KMS-11 (cell line): Measurements from ENCODE around the gene CHIT1.

Experiments used
- H2AFZ ChIP-seq: fragments of 200-600 bp; sonication (generic); 2 replicates; pipeline ENCODE4 v1.6.1; 2016; ENCODE audit warnings: antibody characterized with exemption, mixed run types, low read depth
- H3K27ac ChIP-seq: fragments of 200-600 bp; sonication (generic); 2 replicates; pipeline ENCODE4 v1.6.1; 2016; ENCODE audit warnings: mild to moderate bottlenecking, mixed run types
- H3K27me3 ChIP-seq: fragments of 200-600 bp; sonication (generic); 2 replicates; pipeline ENCODE4 v1.6.1; 2017; ENCODE audit warnings: mild to moderate bottlenecking, low read depth, mixed run types, moderate library complexity; ENCODE audit not compliant: insufficient read depth
- H3K36me3 ChIP-seq: fragments of 200-600 bp; sonication (generic); 2 replicates; pipeline ENCODE4 v1.6.1; 2017; ENCODE audit warnings: mild to moderate bottlenecking, mixed run types; ENCODE audit not compliant: insufficient read depth
- H3K4me1 ChIP-seq: fragments of 200-600 bp; sonication (generic); 2 replicates; pipeline ENCODE4 v1.6.1; 2016; ENCODE audit warnings: mild to moderate bottlenecking, low read depth, mixed run types; ENCODE audit not compliant: poor library complexity, severe bottlenecking
- H3K4me2 ChIP-seq: fragments of 200-600 bp; sonication (generic); 2 replicates; pipeline ENCODE4 v1.7.0; 2016; ENCODE audit warnings: mild to moderate bottlenecking, mixed run types
- H3K4me3 ChIP-seq: fragments of 200-600 bp; sonication (generic); IDR thresholded peaks from 2 replicates; pipeline ENCODE4 v1.6.1; 2017; ENCODE audit warnings: low read depth, low read length, mixed read lengths; ENCODE audit not compliant: insufficient read depth
- H3K79me2 ChIP-seq: fragments of 200-600 bp; sonication (generic); 2 replicates; pipeline ENCODE4 v1.6.1; 2016; ENCODE audit warnings: low read depth, mixed run types; ENCODE audit not compliant: insufficient read depth
- H3K9ac ChIP-seq: fragments of 200-600 bp; sonication (generic); 2 replicates; pipeline ENCODE4 v1.6.1; 2016; ENCODE audit warnings: mild to moderate bottlenecking, mixed run types
- H4K20me1 ChIP-seq: fragments of 200-600 bp; sonication (generic); 2 replicates; pipeline ENCODE4 v1.6.1; 2016; ENCODE audit warnings: mild to moderate bottlenecking, mixed run types; ENCODE audit not compliant: insufficient read depth
- TF ChIP-seq, protein P1 (sequence below): fragments of 200-600 bp; sonication (generic); conservative IDR thresholded peaks from 2 replicates; pipeline ENCODE4 v1.6.1; 2017; ENCODE audit warnings: low read depth, mild to moderate bottlenecking, antibody characterized with exemption, low read length, moderate library complexity, mixed read lengths

The CHIT1 gene

DNA sequence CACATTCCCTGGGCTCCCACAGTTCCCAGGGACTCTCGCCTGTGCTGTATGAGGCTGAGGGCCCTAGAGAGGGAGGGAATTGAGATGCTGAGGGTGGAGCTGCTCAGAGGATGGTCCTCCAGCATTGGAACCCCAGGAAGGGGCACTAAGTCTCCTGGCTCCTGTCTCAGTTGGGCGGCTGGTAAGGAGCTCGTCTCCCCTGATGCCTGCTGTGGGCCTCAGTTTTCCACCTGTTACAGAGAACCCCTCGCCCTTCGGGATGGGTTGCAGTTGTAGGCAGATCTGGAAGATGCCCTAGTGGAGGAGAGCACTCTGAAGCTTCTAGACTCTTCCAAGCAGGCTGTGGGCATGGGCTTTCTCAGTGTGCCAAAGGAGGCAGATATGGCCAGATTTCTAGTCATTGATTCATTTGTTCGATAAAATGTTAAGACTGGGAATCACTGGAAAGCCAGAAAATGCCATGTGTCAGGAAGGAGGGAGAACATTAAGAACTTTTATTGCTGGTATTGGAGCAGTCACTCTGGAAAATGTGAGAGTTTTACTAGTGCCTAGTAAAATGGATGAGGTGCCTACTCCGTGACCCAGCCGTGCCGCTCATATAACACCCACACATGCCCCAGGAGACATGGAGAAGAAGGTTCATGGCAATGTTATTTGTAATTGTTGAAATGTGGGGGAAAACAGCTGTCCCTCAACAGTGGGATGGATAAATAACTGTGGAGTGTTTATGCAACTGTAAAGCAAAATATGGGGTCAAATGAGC, 53.0 kb downstream of the CHIT1 start:
- H2AFZ ChIP-seq, result no peak overlapping the region
- no peak overlapping the region for H3K27ac ChIP-seq
- H3K27me3 ChIP-seq, result peaks cover 6% of the 10 kb centered on the region; the same call in 1 of the 2 replicates
- H3K4me3 ChIP-seq, result no peak overlapping the region
- no peaks in the 10 kb centered on the region for H4K20me1 ChIP-seq
- no peaks in the 10 kb centered on the region for H3K36me3 ChIP-seq
- TF ChIP-seq, protein P1, sequence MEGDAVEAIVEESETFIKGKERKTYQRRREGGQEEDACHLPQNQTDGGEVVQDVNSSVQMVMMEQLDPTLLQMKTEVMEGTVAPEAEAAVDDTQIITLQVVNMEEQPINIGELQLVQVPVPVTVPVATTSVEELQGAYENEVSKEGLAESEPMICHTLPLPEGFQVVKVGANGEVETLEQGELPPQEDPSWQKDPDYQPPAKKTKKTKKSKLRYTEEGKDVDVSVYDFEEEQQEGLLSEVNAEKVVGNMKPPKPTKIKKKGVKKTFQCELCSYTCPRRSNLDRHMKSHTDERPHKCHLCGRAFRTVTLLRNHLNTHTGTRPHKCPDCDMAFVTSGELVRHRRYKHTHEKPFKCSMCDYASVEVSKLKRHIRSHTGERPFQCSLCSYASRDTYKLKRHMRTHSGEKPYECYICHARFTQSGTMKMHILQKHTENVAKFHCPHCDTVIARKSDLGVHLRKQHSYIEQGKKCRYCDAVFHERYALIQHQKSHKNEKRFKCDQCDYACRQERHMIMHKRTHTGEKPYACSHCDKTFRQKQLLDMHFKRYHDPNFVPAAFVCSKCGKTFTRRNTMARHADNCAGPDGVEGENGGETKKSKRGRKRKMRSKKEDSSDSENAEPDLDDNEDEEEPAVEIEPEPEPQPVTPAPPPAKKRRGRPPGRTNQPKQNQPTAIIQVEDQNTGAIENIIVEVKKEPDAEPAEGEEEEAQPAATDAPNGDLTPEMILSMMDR, result no peak
- H3K4me2 ChIP-seq, result no peak overlapping the region
- no peaks in the 10 kb centered on the region for H3K79me2 ChIP-seq
- H3K4me1 ChIP-seq, result no peaks in the 10 kb centered on the region
- H3K9ac ChIP-seq, result no peak overlapping the region

DNA sequence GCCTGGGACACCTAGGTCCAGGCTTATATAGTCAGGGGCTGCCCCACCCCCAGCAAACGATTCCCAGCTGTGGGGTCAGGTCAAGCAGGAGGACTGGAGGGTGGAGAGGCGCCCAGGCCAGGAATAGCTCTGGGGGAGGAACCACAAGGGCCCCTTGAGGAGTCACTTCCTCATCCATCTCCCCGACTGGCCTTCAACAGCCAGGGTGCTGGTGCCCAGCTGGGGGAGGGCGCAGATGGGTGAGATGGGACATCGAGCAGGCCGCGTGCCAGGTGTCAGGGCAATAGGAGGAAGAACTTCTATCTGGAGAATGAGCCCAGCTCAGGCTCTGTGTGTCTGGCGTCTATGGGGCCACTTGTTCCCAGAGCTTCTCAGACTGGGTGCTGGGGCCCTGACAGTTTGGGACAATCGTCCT, 53.6 kb downstream of the CHIT1 start:
- H3K4me2 ChIP-seq, result no peak overlapping the region
- H4K20me1 ChIP-seq, result no peaks in the 10 kb centered on the region
- no peaks in the 10 kb centered on the region for H3K36me3 ChIP-seq
- TF ChIP-seq, protein P1, result no peak
- H3K4me3 ChIP-seq, result no peak overlapping the region
- no peaks in the 10 kb centered on the region for H3K79me2 ChIP-seq
- H2AFZ ChIP-seq, result no peak overlapping the region
- H3K27ac ChIP-seq, result no peak overlapping the region
- no peak overlapping the region for H3K9ac ChIP-seq
- peaks cover 6% of the 10 kb centered on the region; the same call in 1 of the 2 replicates for H3K27me3 ChIP-seq
- no peaks in the 10 kb centered on the region for H3K4me1 ChIP-seq

DNA sequence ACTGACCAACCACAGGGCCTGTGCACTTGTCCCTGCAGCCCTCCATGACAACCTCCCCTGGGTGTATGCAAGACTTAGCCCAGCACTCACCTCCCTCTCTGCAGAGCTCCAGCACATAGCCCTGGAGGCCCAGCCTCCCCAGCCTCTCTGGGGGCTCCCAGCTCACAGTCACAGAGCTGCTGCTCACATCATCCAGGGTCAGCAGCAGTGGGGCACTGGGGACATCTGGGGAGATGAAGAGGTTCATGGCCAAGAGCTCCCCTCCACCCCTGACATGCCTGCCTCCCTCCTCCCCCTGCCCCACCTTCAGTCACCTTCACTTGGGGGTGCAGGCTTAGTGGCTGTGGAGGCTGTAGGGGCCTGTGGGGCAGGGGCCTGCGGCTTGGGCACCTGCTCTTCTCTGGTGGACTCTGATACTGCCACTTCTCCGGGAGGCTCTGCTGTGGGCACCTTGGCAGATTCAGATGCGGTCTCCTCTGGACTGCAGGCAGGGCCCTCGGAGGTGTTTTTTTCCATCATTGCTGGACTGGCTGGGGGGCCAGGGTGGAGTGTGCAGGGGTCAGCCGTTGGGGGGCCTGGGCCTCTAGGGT, 54.1 kb downstream of the CHIT1 start, which contains the start of gene MYBPH:
MYBPH (minus strand) TSS at position 590 of the 590 bp plus-strand sequence; CDS start at position 519, 71 bp downstream.
- no peak within 1 kb of the TSS for H3K4me3 ChIP-seq
- no peak within 1 kb of the TSS for H2AFZ ChIP-seq
- no peaks in the 10 kb centered on the region for H3K36me3 ChIP-seq
- H3K27me3 ChIP-seq, result peaks cover 6% of the 10 kb centered on the region; the same call in 1 of the 2 replicates
- no peaks in the 10 kb centered on the region for H3K4me1 ChIP-seq
- H3K27ac ChIP-seq, result no peak within 1 kb of the TSS
- no peaks in the 10 kb centered on the region for H4K20me1 ChIP-seq
- no peak within 1 kb of the TSS for H3K4me2 ChIP-seq
- no peaks in the 10 kb centered on the region for H3K79me2 ChIP-seq
- no peak within 1 kb of the TSS for H3K9ac ChIP-seq
- TF ChIP-seq, protein P1, result no peak

DNA sequence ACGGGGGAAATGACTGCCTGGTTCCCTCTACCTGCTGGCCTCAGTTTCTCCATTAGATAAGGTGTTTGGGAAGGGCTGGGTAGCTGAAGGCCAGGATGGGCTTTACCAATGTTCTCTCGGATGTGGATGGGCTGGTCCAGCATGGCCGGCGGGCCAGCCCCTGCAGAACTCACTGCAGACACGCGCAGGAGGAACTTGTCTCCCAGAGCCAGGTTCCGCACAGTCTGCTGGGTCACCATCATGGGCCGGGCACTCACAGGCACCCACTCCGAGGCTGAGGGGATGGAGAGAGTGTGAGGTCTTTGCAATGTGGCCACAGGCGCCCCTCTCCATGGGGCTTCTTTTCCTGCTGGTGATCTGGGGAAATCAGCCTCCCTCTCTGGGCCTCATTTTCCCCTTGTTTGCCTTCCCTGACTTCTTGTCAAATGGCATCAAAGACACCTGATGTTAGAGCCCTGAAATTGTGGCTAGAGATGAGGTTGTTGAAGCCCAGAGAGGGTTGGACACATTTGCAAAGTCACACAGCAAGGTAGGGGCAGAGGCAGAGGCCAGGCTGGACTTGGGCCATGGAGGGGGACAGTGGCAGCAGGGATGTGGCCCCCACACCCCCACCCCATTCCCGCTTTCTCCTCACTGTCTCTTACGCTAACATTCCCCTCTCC, 55.0 kb downstream of the CHIT1 start:
- Histone ChIP-seq H3K27ac (no peak overlapping the region), H3K79me2 (no peaks in the 10 kb centered on the region), H3K4me2 (no peak overlapping the region), H2AFZ (no peak overlapping the region), H3K27me3 (peaks cover 6% of the 10 kb centered on the region; the same call in 1 of the 2 replicates), H3K36me3 (no peaks in the 10 kb centered on the region), H3K4me3 (no peak overlapping the region), H4K20me1 (no peaks in the 10 kb centered on the region), H3K9ac (no peak overlapping the region), H3K4me1 (no peaks in the 10 kb centered on the region)
- TF ChIP-seq, protein P1, result no peak
